Lung (tissue), 12 donors: ENCODE data around the gene NOX5. TPM values are rescaled to one million over a fixed set of nuclear protein-coding genes. Genes with fewer than 3 reads are reported as not detected.

Source experiments
- ATAC-seq: fragments of 200-7000 bp; cut with Tn5 transposase; one replicate; pipeline ENCODE4 v1.9.1; 2020; ENCODE audit warnings: moderate number of reproducible peaks; ENCODE audit not compliant: insufficient read depth, low FRiP score
- DNase-seq, 3 donors: peaks; one replicate each; pipeline ENCODE4 v3.0.0-alpha.2; 2013 to 2017
- H3K27ac ChIP-seq, 2 donors: one replicate each; pipeline ENCODE4 v1.5.1; 2013; ENCODE audit warnings: mild to moderate bottlenecking in 2 of 2, moderate library complexity in 2 of 2, control low read depth in 1 of 2, inconsistent platforms in 1 of 2, low read depth in 1 of 2, low read length in 1 of 2
- H3K27me3 ChIP-seq, 3 donors: one replicate each; pipeline ENCODE4 v1.5.1; 2013; ENCODE audit warnings: low read length in 2 of 3; ENCODE audit not compliant: control insufficient read depth in 3 of 3, insufficient read depth in 3 of 3
- H3K36me3 ChIP-seq, 4 donors: one replicate each; pipeline ENCODE4 v1.5.1; 2013; ENCODE audit warnings: low read length in 4 of 4, mild to moderate bottlenecking in 1 of 4, moderate library complexity in 1 of 4; ENCODE audit not compliant: control insufficient read depth in 4 of 4, insufficient read depth in 4 of 4
- H3K4me1 ChIP-seq, 5 donors: one replicate each; pipeline ENCODE4 v1.5.1; 2013; ENCODE audit warnings: low read length in 5 of 5, mild to moderate bottlenecking in 2 of 5, moderate library complexity in 1 of 5; ENCODE audit not compliant: control insufficient read depth in 5 of 5, insufficient read depth in 5 of 5
- H3K4me3 ChIP-seq: one replicate; pipeline ENCODE4 v1.5.1; 2013; ENCODE audit warnings: mild to moderate bottlenecking, control low read depth, moderate library complexity
- H3K9ac ChIP-seq, 2 donors: one replicate each; pipeline ENCODE4 v1.5.1; 2013; ENCODE audit warnings: low read length in 2 of 2, control low read depth in 1 of 2; ENCODE audit not compliant: insufficient read depth in 1 of 2
- H3K9me3 ChIP-seq, 4 donors: one replicate each; pipeline ENCODE4 v1.5.1; 2013; ENCODE audit warnings: low read length in 3 of 4, mild to moderate bottlenecking in 1 of 4, moderate library complexity in 1 of 4; ENCODE audit not compliant: control insufficient read depth in 4 of 4, insufficient read depth in 3 of 4
- CTCF ChIP-seq: IDR thresholded peaks from 2 replicates; pipeline ENCODE4 v1.5.1; 2012; ENCODE audit warnings: mild to moderate bottlenecking; ENCODE audit errors: control extremely low read depth, extremely low read depth
- WGBS, 2 donors: extraction: QIAGEN DNeasy Blood & Tissue Kit; methylation state at CpG; one replicate each; pipeline ENCODE4 v1.1.7; 2013; 5-methylcytosine and 5-hydroxymethylcytosine counted together
- polyA plus RNA-seq, 2 donors: library from polyadenylated mRNA; stranded (reverse); fragments of 200-250 nt; gene quantifications; one replicate each; pipeline ENCODE4 v1.2.1, GENCODE V29; 2013
- total RNA-seq, 2 donors: library from RNA; depleted of rRNA in 1 of 2; stranded (reverse); fragments of >200 nt in 1 of 2; gene quantifications; one replicate each; pipeline ENCODE4 v1.2.1, GENCODE V29; 2014 to 2021
- donor health status: control.
- donor health status: control.
- donor health status: Bipolar disorder and iron deficiency.
- donor health status: healthy.
- donor health status: DM: yes; HTN: yes; CAD: no.

The NOX5 gene
- total and polyA plus RNA-seq, 4 donors = 0.03 to 0.77 (median 0.09) TPM

- no peak for ATAC-seq
- no peak for TF ChIP-seq CTCF
- Histone ChIP-seq H3K9me3 (no peaks in the 10 kb centered on the region), H3K36me3 (no peaks in the 10 kb centered on the region), H3K27ac (no peak overlapping the region), H3K4me3 (no peak overlapping the region), H3K4me1 (peaks cover 0 to 3% (median 0%) of the 10 kb centered on the region in 5 donors), H3K27me3 (peaks cover 0 to 4% (median 3%) of the 10 kb centered on the region in 3 donors), H3K9ac (no peak overlapping the region)
- 61 to 70% methylated on average over 4 of the region's 4 CpGs for WGBS, 2 donors
- no peak for DNase-seq
These were observed 19.9 kb downstream of the NOX5 start for GRCh38 chr15:69034352-69034751.

- H3K4me3 ChIP-seq = no peak overlapping the region
- DNase-seq (peak in 2 of 3 donors; percentile 27 to 41), ATAC-seq (no peak)
- no peak overlapping the region for H3K27ac ChIP-seq
- 58 to 75% methylated on average over 16 of the region's 16 CpGs for WGBS, 2 donors
- H3K9ac ChIP-seq = no peak overlapping the region
- no peaks in the 10 kb centered on the region for H3K9me3 ChIP-seq
- no peak for TF ChIP-seq CTCF
- peaks cover 0 to 4% (median 0%) of the 10 kb centered on the region in 3 donors for H3K27me3 ChIP-seq
- no peaks in the 10 kb centered on the region for H3K36me3 ChIP-seq
- peaks cover 0 to 3% (median 0%) of the 10 kb centered on the region in 5 donors for H3K4me1 ChIP-seq
These were observed 20.9 kb downstream of the NOX5 start for GRCh38 chr15:69035205-69035917.

- Histone ChIP-seq H3K9ac (no peak overlapping the region), H3K27ac (no peak overlapping the region), H3K27me3 (peaks cover 0 to 4% (median 0%) of the 10 kb centered on the region in 3 donors), H3K36me3 (no peaks in the 10 kb centered on the region), H3K4me3 (no peak overlapping the region), H3K4me1 (peaks cover 0 to 3% (median 0%) of the 10 kb centered on the region in 5 donors), H3K9me3 (no peaks in the 10 kb centered on the region)
- WGBS, 2 donors = 97% methylated on average over 1 of the region's 1 CpG
- DNase-seq = no peak
- no peak for ATAC-seq
- TF ChIP-seq CTCF = no peak
These were observed 21.4 kb downstream of the NOX5 start for GRCh38 chr15:69035918-69036258.

- H3K4me3 ChIP-seq = no peak overlapping the region
- WGBS, 2 donors = 89 to 97% methylated on average over 5 of the region's 5 CpGs
- no peak for TF ChIP-seq CTCF
- DNase-seq = no peak
- H3K27me3 ChIP-seq = peaks cover 0 to 3% (median 0%) of the 10 kb centered on the region in 3 donors
- no peaks in the 10 kb centered on the region for H3K36me3 ChIP-seq
- ATAC-seq = no peak
- no peak overlapping the region for H3K9ac ChIP-seq
- H3K27ac ChIP-seq = no peak overlapping the region
- no peaks in the 10 kb centered on the region for H3K4me1 ChIP-seq
- no peaks in the 10 kb centered on the region for H3K9me3 ChIP-seq
These were observed 22.3 kb downstream of the NOX5 start for GRCh38 chr15:69036826-69037225.
